HCT116 (cell line): ENCODE measurements around the gene CDC42BPA. TPM values are rescaled to one million over a fixed set of nuclear protein-coding genes. Genes with fewer than 3 reads are reported as not detected.

ENCODE experiments used
- ATAC-seq: fragments of 200-7000 bp; cut with Tn5 transposase; 2 replicates; pipeline ENCODE4 v1.9.1; 2020; ENCODE audit warnings: mild to moderate bottlenecking, moderate library complexity
- BruUV-seq: library from RNA; stranded (reverse); fragments of 400-500 nt; replicated peaks from 2 replicates; lab custom pipeline; 2021; lab: Mats Ljungman, UMichigan
- CTCF ChIA-PET: fragments of 300-600 bp; sonication (Branson Sonifier 250); formaldehyde crosslinking; loops from one replicate; lab custom pipeline; 2021; ENCODE audit warnings: antibody characterized with exemption; lab: Charles Lee
- POLR2A ChIA-PET: fragments of 300-600, 350-600 bp; sonication (Branson Sonifier 250); formaldehyde crosslinking; loops from one replicate; lab custom pipeline; 2021; ENCODE audit warnings: antibody characterized with exemption; lab: Charles Lee
- RAD21 ChIA-PET, 2 experiments: fragments of 300-600 bp; sonication (Branson Sonifier 250); formaldehyde crosslinking; loops; one replicate each; lab custom pipeline; 2023; ENCODE audit warnings: low total read pairs in 2 of 2; ENCODE audit not compliant: uncharacterized antibody in 2 of 2, unreplicated experiment in 2 of 2, low non-redundant PET in 1 of 2; lab: Charles Lee
- DNase-seq: peaks from one replicate; pipeline ENCODE4 v3.0.0-alpha.2; 2010; ENCODE audit warnings: low read depth, low spot score
- H2AFZ ChIP-seq: fragments of 200-600 bp; shearing (Covaris generic), sonication (generic); 2 replicates; pipeline ENCODE4 v1.6.1; 2017; ENCODE audit warnings: low read depth, mixed run types, mixed read lengths, antibody characterized with exemption, low read length; ENCODE audit not compliant: poor library complexity, severe bottlenecking
- H3K27ac ChIP-seq: 2 replicates; pipeline ENCODE4 v1.5.1; 2012; ENCODE audit warnings: low read depth, low read length
- H3K27me3 ChIP-seq: fragments of 200-600 bp; sonication (generic); 2 replicates; pipeline ENCODE4 v1.6.1; 2016; ENCODE audit warnings: mixed run types, low read length, mixed read lengths; ENCODE audit not compliant: insufficient read depth
- H3K36me3 ChIP-seq, 2 experiments: fragments of 200-500 bp in 1 of 2; fragments of 200-600 bp in 1 of 2; sonication (Bioruptor generic) in 1 of 2; sonication (generic) in 1 of 2; 2 replicates each; pipeline versions ENCODE4 v1.5.1 to v1.6.1; 2014 to 2016; ENCODE audit warnings: low read length in 2 of 2, inconsistent platforms in 1 of 2, mixed read lengths in 1 of 2, mixed run types in 1 of 2; ENCODE audit not compliant: insufficient read depth in 2 of 2, control insufficient read depth in 1 of 2
- H3K4me1 ChIP-seq, 2 experiments: fragments of 200-600 bp in 1 of 2; sonication (generic) in 1 of 2; 2 replicates each; pipeline versions ENCODE4 v1.5.1 to v1.6.1; 2012 to 2017; ENCODE audit warnings: low read length in 2 of 2, inconsistent platforms in 1 of 2, mild to moderate bottlenecking in 1 of 2, mixed read lengths in 1 of 2, mixed run types in 1 of 2, moderate library complexity in 1 of 2; ENCODE audit not compliant: insufficient read depth in 2 of 2, control insufficient read depth in 1 of 2
- H3K4me2 ChIP-seq: fragments of 200-600 bp; sonication (generic); 2 replicates; pipeline ENCODE4 v1.6.1; 2017; ENCODE audit warnings: mixed run types, low read length, mixed read lengths
- H3K4me3 ChIP-seq, 2 experiments: fragments of 200-600 bp in 1 of 2; sonication (generic) in 1 of 2; replicated peaks in 1 of 2; 2 replicates each; pipeline ENCODE4 v1.5.1; 2011 to 2016; ENCODE audit warnings: low read length in 2 of 2, control low read depth in 1 of 2, low read depth in 1 of 2, mild to moderate bottlenecking in 1 of 2, mixed read lengths in 1 of 2, mixed run types in 1 of 2
- H3K79me2 ChIP-seq: fragments of 200-600 bp; sonication (generic); 2 replicates; pipeline ENCODE4 v1.6.1; 2017; ENCODE audit warnings: mild to moderate bottlenecking, mixed run types, low read length, moderate library complexity, mixed read lengths; ENCODE audit not compliant: insufficient read depth
- H3K9ac ChIP-seq: fragments of 200-600 bp; sonication (generic); 2 replicates; pipeline ENCODE4 v1.6.1; 2016; ENCODE audit warnings: low read length, mixed read lengths
- H3K9me2 ChIP-seq: fragments of 200-600 bp; sonication (generic), shearing (Covaris generic); 2 replicates; pipeline ENCODE4 v1.6.1; 2017; ENCODE audit warnings: mixed run types, mild to moderate bottlenecking, moderate library complexity; ENCODE audit not compliant: insufficient read depth
- H3K9me3 ChIP-seq, 2 experiments: fragments of 200-500 bp in 1 of 2; fragments of 200-600 bp in 1 of 2; sonication (Bioruptor generic) in 1 of 2; sonication (generic) in 1 of 2; 2 replicates each; pipeline ENCODE4 v1.6.1; 2014 to 2017; ENCODE audit warnings: low read length in 2 of 2, mixed read lengths in 2 of 2, inconsistent platforms in 1 of 2, low read depth in 1 of 2, mild to moderate bottlenecking in 1 of 2, mixed run types in 1 of 2, moderate library complexity in 1 of 2; ENCODE audit not compliant: control insufficient read depth in 1 of 2, insufficient read depth in 1 of 2
- H4K20me1 ChIP-seq: fragments of 200-600 bp; sonication (generic), shearing (Covaris generic); 2 replicates; pipeline ENCODE4 v1.6.1; 2017; ENCODE audit warnings: mixed run types, mild to moderate bottlenecking, moderate library complexity; ENCODE audit not compliant: insufficient read depth
- CEBPB ChIP-seq: IDR thresholded peaks from 2 replicates; pipeline ENCODE4 v1.6.1; 2012; ENCODE audit warnings: low read depth
- EZH2 ChIP-seq: fragments of 200-600 bp; sonication (generic); IDR thresholded peaks from 2 replicates; pipeline ENCODE4 v1.6.1; 2017; ENCODE audit warnings: antibody characterized with exemption, mixed run types
- EZH2phosphoT487 ChIP-seq: fragments of 200-600 bp; IDR thresholded peaks from 2 replicates; pipeline ENCODE4 v1.6.1; 2018; ENCODE audit warnings: antibody characterized with exemption, borderline replicate concordance
- POLR2A ChIP-seq: IDR thresholded peaks from 2 replicates; pipeline ENCODE4 v1.7.0; 2011; ENCODE audit warnings: borderline replicate concordance; ENCODE audit not compliant: insufficient read depth, insufficient read length; ENCODE audit errors: extremely low read depth
- RAD21 ChIP-seq: IDR thresholded peaks from 2 replicates; pipeline ENCODE4 v1.6.1; 2012; ENCODE audit warnings: low read depth, mild to moderate bottlenecking
- SP1 ChIP-seq: IDR thresholded peaks from 2 replicates; pipeline ENCODE4 v1.6.1; 2012; ENCODE audit warnings: low read depth
- SRF ChIP-seq: IDR thresholded peaks from 2 replicates; pipeline ENCODE4 v1.6.1; 2012; ENCODE audit warnings: low read depth
- intact Hi-C: fragments of 100-400 bp; cut with micrococcal nuclease; formaldehyde crosslinking; loops from 2 replicates; pipeline ENCODE4 v1.10.0; 2022
- total RNA-seq: library from RNA; stranded (reverse); gene quantifications from one replicate; pipeline ENCODE4 v1.2.1, GENCODE V29; 2021; ENCODE audit not compliant: unreplicated experiment
- TF ChIP-seq, protein P1 (sequence below): IDR thresholded peaks from 2 replicates; pipeline ENCODE4 v1.6.1; 2011; ENCODE audit warnings: mild to moderate bottlenecking, low read length, moderate library complexity; ENCODE audit not compliant: insufficient replicate concordance; ENCODE audit errors: extremely low read depth
- TF ChIP-seq, protein P2 (sequence below), 3 experiments: fragments of 200-600 bp in 1 of 3; sonication (generic) in 1 of 3; IDR thresholded peaks in 2 of 3; conservative IDR thresholded peaks in 1 of 3; 2 replicates each; pipeline ENCODE4 v1.5.1; 2012 to 2017; ENCODE audit warnings: low read depth in 2 of 3, low read length in 2 of 3, antibody characterized with exemption in 1 of 3, borderline replicate concordance in 1 of 3, control low read depth in 1 of 3, mild to moderate bottlenecking in 1 of 3, mixed read lengths in 1 of 3, mixed run types in 1 of 3, moderate library complexity in 1 of 3; ENCODE audit not compliant: insufficient read depth in 1 of 3

Gene CDC42BPA
- total RNA-seq, 1 experiment from 2014 or later, result 44.0 TPM

DNA sequence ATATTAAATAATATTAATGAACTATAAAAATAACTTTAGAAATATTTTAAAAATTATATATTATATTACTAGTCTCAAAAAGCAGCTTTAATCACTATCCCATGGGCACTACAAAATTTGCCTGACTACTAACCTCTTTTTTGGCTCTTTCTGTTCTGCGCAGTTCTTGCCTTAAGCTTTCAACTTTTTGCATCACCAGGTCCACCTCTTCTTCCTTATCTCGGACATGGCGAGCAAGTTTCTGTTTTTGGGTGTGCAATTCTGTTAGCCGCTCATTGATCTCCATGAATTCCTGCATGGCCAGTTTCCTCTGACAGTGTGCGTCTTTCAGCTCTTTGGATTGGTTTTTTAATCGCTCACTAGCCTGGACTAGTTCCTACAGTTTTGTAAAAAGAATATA lies 205.8 kb downstream of the CDC42BPA start:
- Histone ChIP-seq H3K36me3 (peaks cover 0 to 7% of the 10 kb centered on the region in 2 experiments; a peak in 1 of 4 replicates), H3K9me2 (no peaks in the 10 kb centered on the region), H3K79me2 (no peaks in the 10 kb centered on the region), H3K4me3 (no peak overlapping the region), H3K27ac (no peak overlapping the region), H4K20me1 (no peaks in the 10 kb centered on the region), H3K9ac (no peak overlapping the region), H3K9me3 (no peaks in the 10 kb centered on the region), H3K4me2 (no peak overlapping the region), H3K4me1 (no peaks in the 10 kb centered on the region), H2AFZ (no peak overlapping the region), H3K27me3 (no peaks in the 10 kb centered on the region)
- RAD21 ChIA-PET, result no interaction called here
- TF ChIP-seq POLR2A, result no peak
- TF ChIP-seq, protein P1, sequence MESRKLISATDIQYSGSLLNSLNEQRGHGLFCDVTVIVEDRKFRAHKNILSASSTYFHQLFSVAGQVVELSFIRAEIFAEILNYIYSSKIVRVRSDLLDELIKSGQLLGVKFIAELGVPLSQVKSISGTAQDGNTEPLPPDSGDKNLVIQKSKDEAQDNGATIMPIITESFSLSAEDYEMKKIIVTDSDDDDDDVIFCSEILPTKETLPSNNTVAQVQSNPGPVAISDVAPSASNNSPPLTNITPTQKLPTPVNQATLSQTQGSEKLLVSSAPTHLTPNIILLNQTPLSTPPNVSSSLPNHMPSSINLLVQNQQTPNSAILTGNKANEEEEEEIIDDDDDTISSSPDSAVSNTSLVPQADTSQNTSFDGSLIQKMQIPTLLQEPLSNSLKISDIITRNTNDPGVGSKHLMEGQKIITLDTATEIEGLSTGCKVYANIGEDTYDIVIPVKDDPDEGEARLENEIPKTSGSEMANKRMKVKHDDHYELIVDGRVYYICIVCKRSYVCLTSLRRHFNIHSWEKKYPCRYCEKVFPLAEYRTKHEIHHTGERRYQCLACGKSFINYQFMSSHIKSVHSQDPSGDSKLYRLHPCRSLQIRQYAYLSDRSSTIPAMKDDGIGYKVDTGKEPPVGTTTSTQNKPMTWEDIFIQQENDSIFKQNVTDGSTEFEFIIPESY, result no peak
- no peak for TF ChIP-seq EZH2
- no peak for TF ChIP-seq EZH2phosphoT487
- TF ChIP-seq CEBPB, result no peak
- no peak for TF ChIP-seq SRF
- TF ChIP-seq SP1, result no peak
- no peak for TF ChIP-seq RAD21
- TF ChIP-seq, protein P2, sequence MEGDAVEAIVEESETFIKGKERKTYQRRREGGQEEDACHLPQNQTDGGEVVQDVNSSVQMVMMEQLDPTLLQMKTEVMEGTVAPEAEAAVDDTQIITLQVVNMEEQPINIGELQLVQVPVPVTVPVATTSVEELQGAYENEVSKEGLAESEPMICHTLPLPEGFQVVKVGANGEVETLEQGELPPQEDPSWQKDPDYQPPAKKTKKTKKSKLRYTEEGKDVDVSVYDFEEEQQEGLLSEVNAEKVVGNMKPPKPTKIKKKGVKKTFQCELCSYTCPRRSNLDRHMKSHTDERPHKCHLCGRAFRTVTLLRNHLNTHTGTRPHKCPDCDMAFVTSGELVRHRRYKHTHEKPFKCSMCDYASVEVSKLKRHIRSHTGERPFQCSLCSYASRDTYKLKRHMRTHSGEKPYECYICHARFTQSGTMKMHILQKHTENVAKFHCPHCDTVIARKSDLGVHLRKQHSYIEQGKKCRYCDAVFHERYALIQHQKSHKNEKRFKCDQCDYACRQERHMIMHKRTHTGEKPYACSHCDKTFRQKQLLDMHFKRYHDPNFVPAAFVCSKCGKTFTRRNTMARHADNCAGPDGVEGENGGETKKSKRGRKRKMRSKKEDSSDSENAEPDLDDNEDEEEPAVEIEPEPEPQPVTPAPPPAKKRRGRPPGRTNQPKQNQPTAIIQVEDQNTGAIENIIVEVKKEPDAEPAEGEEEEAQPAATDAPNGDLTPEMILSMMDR (IDR thresholded peaks at IDR 0.05 in 2 of 3, conservative IDR thresholded peaks at IDR 0.05 in 1 of 3; ENCODE audit: borderline replicate concordance in 1 of 3, insufficient read depth in 1 of 3, low read depth in 2 of 3, low read length in 2 of 3), result no peak
- CTCF ChIA-PET, result no interaction called here
- intact Hi-C loops, result no loop called here
- DNase-seq (no peak), ATAC-seq (no peak)
- POLR2A ChIA-PET, result no interaction called here
- no TSS peak for BruUV-seq
